HCEC 1CT (cell line): ENCODE measurements around the gene SSR2.

Experiments
- DNase-seq: peaks from one replicate; pipeline ENCODE4 v3.0.0-alpha.2; 2017

The SSR2 gene

GRCh38 chr1:156020293-156021092, at the start of gene SSR2:
SSR2 (minus strand) TSS chr1:156020951; CDS start chr1:156020167, 784 bp downstream.
- DNase-seq = peak; percentile 91

GRCh38 chr1:156070548-156070947, 49.8 kb upstream of the SSR2 start:
- DNase-seq = no peak

GRCh38 chr1:156069490-156070455, 49.0 kb upstream of the SSR2 start:
- no peak for DNase-seq

GRCh38 chr1:156067262-156067661, 46.5 kb upstream of the SSR2 start:
- no peak for DNase-seq

- no peak for DNase-seq
These were observed 45.1 kb upstream of the SSR2 start for GRCh38 chr1:156065871-156066270.

- DNase-seq = no peak
These were observed 44.5 kb upstream of the SSR2 start for GRCh38 chr1:156065212-156065611.

GRCh38 chr1:156064615-156065014, 43.9 kb upstream of the SSR2 start:
- no peak for DNase-seq

GRCh38 chr1:156063997-156064285, 43.2 kb upstream of the SSR2 start:
- DNase-seq = no peak

GRCh38 chr1:156062189-156062588, 41.4 kb upstream of the SSR2 start:
- DNase-seq = no peak

GRCh38 chr1:156060937-156061636, 40.3 kb upstream of the SSR2 start, which contains the start of gene RAB25:
RAB25 (plus strand) TSS chr1:156061160; CDS start chr1:156061401, 241 bp downstream.
- DNase-seq = no peak

- no peak for DNase-seq
These were observed 35.6 kb upstream of the SSR2 start for GRCh38 chr1:156056326-156056849.

GRCh38 chr1:156055281-156056048, 34.7 kb upstream of the SSR2 start:
- DNase-seq = no peak

GRCh38 chr1:156054500-156055280, 33.9 kb upstream of the SSR2 start, which contains the start of gene LAMTOR2:
LAMTOR2 (plus strand) TSS chr1:156054782; CDS start chr1:156054890, 108 bp downstream.
- DNase-seq = peak; percentile 97

GRCh38 chr1:156053768-156054499, 33.2 kb upstream of the SSR2 start, which contains the start of gene UBQLN4:
UBQLN4 (minus strand) TSS chr1:156053798; CDS start chr1:156053701, 97 bp downstream.
- DNase-seq = peak; percentile 84

- DNase-seq = peak; percentile 70
These were observed 32.4 kb upstream of the SSR2 start for GRCh38 chr1:156052862-156053767.

- no peak for DNase-seq
These were observed 30.4 kb upstream of the SSR2 start for GRCh38 chr1:156051011-156051725.

GRCh38 chr1:156050376-156050775, 29.6 kb upstream of the SSR2 start:
- DNase-seq = no peak

- DNase-seq = no peak
These were observed 28.0 kb upstream of the SSR2 start for GRCh38 chr1:156048663-156049258.
